ENCODE data around the gene ARL14EPL.

The ARL14EPL gene

GRCh38 chr5:116044073-116044472, 11.8 kb downstream of the ARL14EPL start:
- no peak overlapping the region for H3K4me3 ChIP-seq
- DNase-seq (ENCODE audit: low spot score): no peak
- no peak overlapping the region for H3K27ac ChIP-seq
- TF ChIP-seq CTCF (IDR thresholded peaks at IDR 0.05): no peak

GRCh38 chr5:116045821-116046220, 13.5 kb downstream of the ARL14EPL start:
- DNase-seq (ENCODE audit: low spot score): no peak
- Histone ChIP-seq H3K4me3 (no peak overlapping the region), H3K27ac (no peak overlapping the region)
- no peak for TF ChIP-seq CTCF (IDR thresholded peaks at IDR 0.05)

- no peak overlapping the region for H3K27ac ChIP-seq
- no peak overlapping the region for H3K4me3 ChIP-seq
- no peak for TF ChIP-seq CTCF (IDR thresholded peaks at IDR 0.05)
- no peak for DNase-seq (ENCODE audit: low spot score)
These were observed 14.0 kb downstream of the ARL14EPL start for GRCh38 chr5:116046261-116046660.

- no peak for DNase-seq (ENCODE audit: low spot score)
- Histone ChIP-seq H3K4me3 (no peak overlapping the region), H3K27ac (no peak overlapping the region)
- no peak for TF ChIP-seq CTCF (IDR thresholded peaks at IDR 0.05)
These were observed 14.6 kb downstream of the ARL14EPL start for GRCh38 chr5:116046823-116047222.

- Histone ChIP-seq H3K27ac (no peak overlapping the region), H3K4me3 (no peak overlapping the region)
- TF ChIP-seq CTCF (IDR thresholded peaks at IDR 0.05): no peak
- no peak for DNase-seq (ENCODE audit: low spot score)
These were observed 26.2 kb downstream of the ARL14EPL start for GRCh38 chr5:116058346-116058936.

- DNase-seq (ENCODE audit: low spot score): no peak
- Histone ChIP-seq H3K4me3 (no peak overlapping the region), H3K27ac (no peak overlapping the region)
- TF ChIP-seq CTCF (IDR thresholded peaks at IDR 0.05): no peak
These were observed 30.1 kb downstream of the ARL14EPL start for GRCh38 chr5:116062352-116062751.

- no peak for TF ChIP-seq CTCF (IDR thresholded peaks at IDR 0.05)
- Histone ChIP-seq H3K4me3 (no peak overlapping the region), H3K27ac (no peak overlapping the region)
- no peak for DNase-seq (ENCODE audit: low spot score)
These were observed 31.7 kb downstream of the ARL14EPL start for GRCh38 chr5:116063950-116064349.

Data from coronary artery (tissue), 2 donors.